Measurements from ENCODE around the gene FXYD1. TPM values are rescaled to one million over a fixed set of nuclear protein-coding genes. Genes with fewer than 3 reads are reported as not detected.

FXYD1 gene
- total RNA-seq, 1 donor from 2014 or later = 49.7 TPM

GRCh38 chr19:35155441-35155840 is 16.8 kb downstream of the FXYD1 start:
- Histone ChIP-seq H3K36me3 (peaks cover 36% of the 10 kb centered on the region), H3K4me3 (peak overlapping the region; percentile 80), H3K4me1 (peaks cover 21% of the 10 kb centered on the region), H3K27me3 (ENCODE audit: low read depth) (peaks cover 3% of the 10 kb centered on the region), H3K27ac (peak overlapping the region; percentile 82), H3K9me3 (no peaks in the 10 kb centered on the region)
- no peak for TF ChIP-seq CTCF (IDR thresholded peaks at IDR 0.05)
- intact Hi-C loops (cut with DNase I) = no loop called here
- ATAC-seq = peak; percentile 4 to 12
- no peak for DNase-seq

- no peak for TF ChIP-seq CTCF (IDR thresholded peaks at IDR 0.05)
- no peak for ATAC-seq
- H3K27ac ChIP-seq = no peak overlapping the region
- no peaks in the 10 kb centered on the region for H3K9me3 ChIP-seq
- H3K36me3 ChIP-seq = peaks cover 41% of the 10 kb centered on the region
- intact Hi-C loops (cut with DNase I) = no loop called here
- H3K4me3 ChIP-seq = peak overlapping the region; percentile 80
- peaks cover 21% of the 10 kb centered on the region for H3K4me1 ChIP-seq
- DNase-seq = no peak
- peaks cover 3% of the 10 kb centered on the region for H3K27me3 ChIP-seq (ENCODE audit: low read depth)
These were observed 17.5 kb downstream of the FXYD1 start for GRCh38 chr19:35155981-35156672.

GRCh38 chr19:35156673-35157014 is 18.0 kb downstream of the FXYD1 start:
- Histone ChIP-seq H3K4me1 (peaks cover 21% of the 10 kb centered on the region), H3K27me3 (ENCODE audit: low read depth) (peaks cover 3% of the 10 kb centered on the region), H3K36me3 (peaks cover 46% of the 10 kb centered on the region), H3K4me3 (no peak overlapping the region), H3K27ac (no peak overlapping the region), H3K9me3 (no peaks in the 10 kb centered on the region)
- no peak for ATAC-seq
- DNase-seq = no peak
- intact Hi-C loops (cut with DNase I) = no loop called here
- TF ChIP-seq CTCF (IDR thresholded peaks at IDR 0.05) = no peak

GRCh38 chr19:35157431-35157830 is 18.8 kb downstream of the FXYD1 start:
- DNase-seq (no peak), ATAC-seq (no peak)
- TF ChIP-seq CTCF (IDR thresholded peaks at IDR 0.05) = no peak
- intact Hi-C loops (cut with DNase I) = no loop called here
- Histone ChIP-seq H3K36me3 (peaks cover 54% of the 10 kb centered on the region), H3K27ac (no peak overlapping the region), H3K27me3 (ENCODE audit: low read depth) (peaks cover 3% of the 10 kb centered on the region), H3K9me3 (peaks cover 6% of the 10 kb centered on the region), H3K4me3 (no peak overlapping the region), H3K4me1 (peaks cover 18% of the 10 kb centered on the region)

GRCh38 chr19:35159606-35160005 is 21.0 kb downstream of the FXYD1 start:
- intact Hi-C loops (cut with DNase I) = no loop called here
- H3K4me1 ChIP-seq = peaks cover 7% of the 10 kb centered on the region
- no peaks in the 10 kb centered on the region for H3K27me3 ChIP-seq (ENCODE audit: low read depth)
- no peak overlapping the region for H3K4me3 ChIP-seq
- H3K9me3 ChIP-seq = peaks cover 16% of the 10 kb centered on the region
- DNase-seq = no peak
- H3K27ac ChIP-seq = no peak overlapping the region
- peaks cover 69% of the 10 kb centered on the region for H3K36me3 ChIP-seq
- TF ChIP-seq CTCF (IDR thresholded peaks at IDR 0.05) = no peak
- no peak for ATAC-seq
